ENCODE data around the gene EFNA3. TPM values are rescaled to one million over a fixed set of nuclear protein-coding genes. Genes with fewer than 3 reads are reported as not detected.
"Not testable (repeated sequence)": the region's sequence is repeated elsewhere in the genome, so short reads cannot be mapped to it uniquely, and the experiment has no call there.

EFNA3 gene
- total RNA-seq, 1 experiment from 2014 or later = 23.5 TPM

GRCh38 chr1:155117610-155118009 lies 39.0 kb downstream of the EFNA3 start:
- Histone ChIP-seq H3F3A (ENCODE audit: low read length, unreplicated experiment) (no peaks in the 10 kb centered on the region), H3K9me2 (replicated peaks; ENCODE audit: low read length) (no peaks in the 10 kb centered on the region), H3K4me1 (ENCODE audit: insufficient read depth, low read length) (0 out of 2 replicates have a peak, but pooled peaks cover 4% of the 10 kb centered on the region), H3K79me2 (ENCODE audit: low read length) (no peaks in the 10 kb centered on the region), H4K20me1 (ENCODE audit: low read length) (no peaks in the 10 kb centered on the region), H3K9ac (ENCODE audit: low read length) (no peak overlapping the region), H3K4me3 (ENCODE audit: low read length) (no peak overlapping the region), H2AFZ (ENCODE audit: low read length) (no peak overlapping the region), H3K4me2 (ENCODE audit: low read length) (no peak overlapping the region), H3K27me3 (ENCODE audit: low read length) (no peaks in the 10 kb centered on the region), H3K27ac (ENCODE audit: low read length) (no peak overlapping the region), H3K9me3 (ENCODE audit: low read length) (no peaks in the 10 kb centered on the region), H3K36me3 (ENCODE audit: low read depth, low read length) (no peaks in the 10 kb centered on the region)
- ChIA-PET POLR2A (ENCODE audit: unreplicated experiment) (interaction anchor here (0.5 kb wide), 1 partner anchor 416 kb away, joined by 3 read pairs; no protein-coding TSS in a partner anchor), CTCF (interaction anchor here (0.7 kb wide), 1 partner anchor 454 kb away, joined by 3 read pairs; no protein-coding TSS in a partner anchor)
- DNase-seq (peak; percentile 71), ATAC-seq (peak; percentile 70)
- no peak for TF ChIP-seq CTCF (conservative IDR thresholded peaks at IDR 0.05; ENCODE audit: low read depth, low read length)
- no peak for TF ChIP-seq EZH2 (IDR thresholded peaks at IDR 0.05; ENCODE audit: low read length, unreplicated experiment)
- no peak for TF ChIP-seq EZH2phosphoT487 (IDR thresholded peaks at IDR 0.05; ENCODE audit: borderline replicate concordance, low read length)
- intact Hi-C loops (cut with micrococcal nuclease) = no loop called here
- BruUV-seq (replicated peaks) = no TSS peak

GRCh38 chr1:155118090-155118489 lies 39.5 kb downstream of the EFNA3 start:
- H3K79me2 ChIP-seq (ENCODE audit: low read length); H3K27ac ChIP-seq (ENCODE audit: low read length); H2AFZ ChIP-seq (ENCODE audit: low read length); H3K4me1 ChIP-seq (ENCODE audit: insufficient read depth, low read length); intact Hi-C loops (cut with micrococcal nuclease); H3K9me3 ChIP-seq (ENCODE audit: low read length); H3K27me3 ChIP-seq (ENCODE audit: low read length); H3K9ac ChIP-seq (ENCODE audit: low read length); H3K9me2 ChIP-seq (replicated peaks; ENCODE audit: low read length); DNase-seq; BruUV-seq (replicated peaks); H4K20me1 ChIP-seq (ENCODE audit: low read length); H3K4me3 ChIP-seq (ENCODE audit: low read length); H3K4me2 ChIP-seq (ENCODE audit: low read length); H3F3A ChIP-seq (ENCODE audit: low read length, unreplicated experiment); POLR2A ChIA-PET (ENCODE audit: unreplicated experiment); H3K36me3 ChIP-seq (ENCODE audit: low read depth, low read length); ATAC-seq: not testable (repeated sequence)
- CTCF ChIA-PET = interaction anchor here (0.7 kb wide), 1 partner anchor 455 kb away, joined by 3 read pairs; no protein-coding TSS in a partner anchor

- ATAC-seq = no peak
- Histone ChIP-seq H3F3A (ENCODE audit: low read length, unreplicated experiment) (no peaks in the 10 kb centered on the region), H2AFZ (ENCODE audit: low read length) (no peak overlapping the region), H3K9ac (ENCODE audit: low read length) (no peak overlapping the region), H4K20me1 (ENCODE audit: low read length) (no peaks in the 10 kb centered on the region), H3K4me3 (ENCODE audit: low read length) (no peak overlapping the region), H3K27ac (ENCODE audit: low read length) (no peak overlapping the region), H3K4me1 (ENCODE audit: insufficient read depth, low read length) (peaks cover 21% of the 10 kb centered on the region), H3K9me2 (replicated peaks; ENCODE audit: low read length) (no peaks in the 10 kb centered on the region), H3K36me3 (ENCODE audit: low read depth, low read length) (no peaks in the 10 kb centered on the region), H3K79me2 (ENCODE audit: low read length) (no peaks in the 10 kb centered on the region), H3K27me3 (ENCODE audit: low read length) (no peaks in the 10 kb centered on the region), H3K4me2 (ENCODE audit: low read length) (no peak overlapping the region), H3K9me3 (ENCODE audit: low read length) (no peaks in the 10 kb centered on the region)
- TF ChIP-seq CTCF (conservative IDR thresholded peaks at IDR 0.05; ENCODE audit: low read depth, low read length) = no peak
- TF ChIP-seq EZH2 (IDR thresholded peaks at IDR 0.05; ENCODE audit: low read length, unreplicated experiment) = no peak
- no peak for TF ChIP-seq EZH2phosphoT487 (IDR thresholded peaks at IDR 0.05; ENCODE audit: borderline replicate concordance, low read length)
- POLR2A ChIA-PET (ENCODE audit: unreplicated experiment) = no interaction called here
- intact Hi-C loops (cut with micrococcal nuclease) = no loop called here
- DNase-seq = no peak
- CTCF ChIA-PET = no interaction called here
- BruUV-seq (replicated peaks) = no TSS peak
Measured at GRCh38 chr1:155120253-155120652, 41.6 kb downstream of the EFNA3 start.

Measured in PC-3 (cell line).